Motor neuron (in vitro differentiated cells): Measurements from ENCODE around the gene COL12A1. TPM values are rescaled to one million over a fixed set of nuclear protein-coding genes. Genes with fewer than 3 reads are reported as not detected.

Experiments used
- ATAC-seq, 8 experiments: fragments of 200-7000 bp; cut with Tn5 transposase; replicated peaks in 6 of 8; 2 replicates each; pipeline ENCODE4 v1.8.0; 2021; ENCODE audit warnings: mild to moderate bottlenecking in 8 of 8, moderate library complexity in 8 of 8
- H3K27ac ChIP-seq, 2 donors: fragments of 250-450 bp; sonication (Bioruptor Pico); 2 replicates each; pipeline ENCODE4 v1.9.0; 2021; ENCODE audit warnings: antibody characterized with exemption in 2 of 2, mild to moderate bottlenecking in 2 of 2, moderate library complexity in 1 of 2
- H3K4me1 ChIP-seq, 2 donors: fragments of 250-450 bp; sonication (Bioruptor Pico); replicated peaks in 1 of 2; 2 replicates each; pipeline ENCODE4 v1.6.1; 2021; ENCODE audit warnings: antibody characterized with exemption in 2 of 2, mild to moderate bottlenecking in 2 of 2, moderate library complexity in 1 of 2
- H3K4me3 ChIP-seq, 5 donors: fragments of 250-450 bp; sonication (Bioruptor Pico); 2 replicates each; pipeline ENCODE4 v1.9.0; 2021; ENCODE audit warnings: antibody characterized with exemption in 5 of 5, mild to moderate bottlenecking in 5 of 5, moderate library complexity in 4 of 5
- WGBS, 10 experiments: fragments of 450-650 bp; shearing (Covaris generic); methylation state at CpG; one replicate each; pipeline ENCODE4 v1.0.0; 2022; 5-methylcytosine and 5-hydroxymethylcytosine counted together
- in situ Hi-C, 9 experiments: fragments of 400-800 bp; cut with MboI; loops; one replicate each; pipeline ENCODE4 v1.15.0; 2021; ENCODE audit warnings: low sequenced_read_pairs in 9 of 9, low pct_unique_long_range_greater_than_20kb in 2 of 9; ENCODE audit not compliant: unreplicated experiment in 9 of 9
- total RNA-seq, 8 experiments: library from RNA; unstranded; fragments of 300-600 nt; gene quantifications; 2 replicates each; pipeline versions ENCODE4 v1.2.3 to v1.2.4, GENCODE V29; 2022

Gene COL12A1
- total RNA-seq, 8 experiments from 2014 or later, result 0.16 to 114 (median 9.0) TPM

GRCh38 chr6:75167851-75168250, 38.0 kb downstream of the COL12A1 start:
- in situ Hi-C loops, result no loop called here
- H3K4me3 ChIP-seq, result no peak overlapping the region
- WGBS, 10 experiments, result 20 to 90% (median 61%) methylated on average over 1 to 2 of the region's 2 CpGs
- peaks cover 21 to 31% of the 10 kb centered on the region in 2 donors for H3K4me1 ChIP-seq
- H3K27ac ChIP-seq, result no peak overlapping the region
- peak in 1 of 8 experiments; percentile 42 for ATAC-seq

- WGBS, 10 experiments, result 0 to 100% (median 50%) methylated on average over 1 to 3 of the region's 3 CpGs; no CpG with 5 or more reads in 1 of the 10 experiments
- in situ Hi-C loops, result no loop called here
- ATAC-seq, result no peak
- no peak overlapping the region for H3K4me3 ChIP-seq
- peaks cover 21 to 31% of the 10 kb centered on the region in 2 donors for H3K4me1 ChIP-seq
- H3K27ac ChIP-seq, result no peak overlapping the region
Measured at GRCh38 chr6:75167325-75167724, 38.5 kb downstream of the COL12A1 start.

GRCh38 chr6:75166773-75167172, 39.1 kb downstream of the COL12A1 start:
- Histone ChIP-seq H3K4me3 (no peak overlapping the region), H3K27ac (no peak overlapping the region), H3K4me1 (peaks cover 21 to 31% of the 10 kb centered on the region in 2 donors)
- in situ Hi-C loops, result no loop called here
- 24 to 100% (median 74%) methylated on average over 1 to 2 of the region's 2 CpGs for WGBS, 10 experiments
- ATAC-seq, result no peak

- no peak for ATAC-seq
- peaks cover 19 to 25% of the 10 kb centered on the region in 2 donors for H3K4me1 ChIP-seq
- no peak overlapping the region for H3K4me3 ChIP-seq
- in situ Hi-C loops, result no loop called here
- WGBS, 10 experiments, result 9 to 69% (median 53%) methylated on average over 2 of the region's 2 CpGs; no CpG with 5 or more reads in 1 of the 10 experiments
- no peak overlapping the region for H3K27ac ChIP-seq
Measured at GRCh38 chr6:75166236-75166635, 39.6 kb downstream of the COL12A1 start.

- no peak for ATAC-seq
- no peak overlapping the region for H3K27ac ChIP-seq
- no peak overlapping the region for H3K4me3 ChIP-seq
- in situ Hi-C loops, result no loop called here
- no peaks in the 10 kb centered on the region for H3K4me1 ChIP-seq
Measured at GRCh38 chr6:75158176-75158575, 47.7 kb downstream of the COL12A1 start.

GRCh38 chr6:75157336-75157735, 48.5 kb downstream of the COL12A1 start:
- Histone ChIP-seq H3K4me1 (no peaks in the 10 kb centered on the region), H3K4me3 (no peak overlapping the region), H3K27ac (no peak overlapping the region)
- 20 to 100% (median 61%) methylated on average over 1 to 2 of the region's 2 CpGs; no CpG with 5 or more reads in 1 of the 10 experiments for WGBS, 10 experiments
- no peak for ATAC-seq
- in situ Hi-C loops, result no loop called here

GRCh38 chr6:75156186-75156878, 49.5 kb downstream of the COL12A1 start:
- Histone ChIP-seq H3K4me3 (no peak overlapping the region), H3K27ac (no peak overlapping the region), H3K4me1 (no peaks in the 10 kb centered on the region)
- 74 to 95% (median 89%) methylated on average over 2 to 8 of the region's 8 CpGs for WGBS, 10 experiments
- no peak for ATAC-seq
- in situ Hi-C loops, result no loop called here

GRCh38 chr6:75155631-75156030, 50.2 kb downstream of the COL12A1 start:
- H3K4me1 ChIP-seq, result no peaks in the 10 kb centered on the region
- 61 to 90% (median 76%) methylated on average over 2 to 5 of the region's 5 CpGs for WGBS, 10 experiments
- no peak overlapping the region for H3K27ac ChIP-seq
- ATAC-seq, result no peak
- H3K4me3 ChIP-seq, result no peak overlapping the region
- in situ Hi-C loops, result no loop called here

- Histone ChIP-seq H3K27ac (no peak overlapping the region), H3K4me3 (no peak overlapping the region), H3K4me1 (no peaks in the 10 kb centered on the region)
- ATAC-seq, result no peak
- in situ Hi-C loops, result no loop called here
- 83 to 100% (median 86%) methylated on average over 1 of the region's 1 CpG; no CpG with 5 or more reads in 3 of the 10 experiments for WGBS, 10 experiments
Measured at GRCh38 chr6:75154973-75155372, 50.9 kb downstream of the COL12A1 start.

- ATAC-seq, result peak in 3 of 8 experiments; percentile 49 to 87 (median 86)
- in situ Hi-C loops, result no loop called here
- no peak overlapping the region for H3K27ac ChIP-seq
- no peak overlapping the region for H3K4me3 ChIP-seq
- H3K4me1 ChIP-seq, result peaks cover 4 to 5% of the 10 kb centered on the region in 2 donors
- 43 to 100% (median 69%) methylated on average over 1 to 6 of the region's 6 CpGs for WGBS, 10 experiments
Measured at GRCh38 chr6:75150685-75151412, 55.0 kb downstream of the COL12A1 start.

GRCh38 chr6:75149696-75150095, 56.2 kb downstream of the COL12A1 start:
- no peak overlapping the region for H3K4me3 ChIP-seq
- no peak for ATAC-seq
- peaks cover 4 to 5% of the 10 kb centered on the region in 2 donors for H3K4me1 ChIP-seq
- no peak overlapping the region for H3K27ac ChIP-seq
- in situ Hi-C loops, result no loop called here

GRCh38 chr6:75149240-75149639, 56.6 kb downstream of the COL12A1 start:
- Histone ChIP-seq H3K27ac (no peak overlapping the region), H3K4me1 (peaks cover 4 to 5% of the 10 kb centered on the region in 2 donors), H3K4me3 (no peak overlapping the region)
- in situ Hi-C loops, result no loop called here
- WGBS, 10 experiments, result 0 to 67% (median 11%) methylated on average over 1 of the region's 1 CpG; no CpG with 5 or more reads in 2 of the 10 experiments
- ATAC-seq, result peak in 4 of 8 experiments; percentile 39 to 74 (median 70)

GRCh38 chr6:75147512-75147911, 58.3 kb downstream of the COL12A1 start:
- Histone ChIP-seq H3K4me3 (no peak overlapping the region), H3K27ac (no peak overlapping the region), H3K4me1 (peaks cover 4 to 5% of the 10 kb centered on the region in 2 donors)
- WGBS, 10 experiments, result 0 to 100% (median 87%) methylated on average over 1 to 2 of the region's 2 CpGs; no CpG with 5 or more reads in 2 of the 10 experiments
- ATAC-seq, result no peak
- in situ Hi-C loops, result no loop called here
